ENCODE results near the gene TAF5L. TPM values are rescaled to one million over a fixed set of nuclear protein-coding genes. Genes with fewer than 3 reads are reported as not detected.
A peak's percentile ranks its signal among the peaks of the same experiment; 100 is the strongest.
"Not testable (repeated sequence)": the region's sequence is repeated elsewhere in the genome, so short reads cannot be mapped to it uniquely, and the experiment has no call there.

The TAF5L gene
- total RNA-seq, 2 donors from 2014 or later: 18.9 to 21.7 TPM

GRCh38 chr1:229570305-229570704 is 55.6 kb downstream of the TAF5L start:
- ATAC-seq (replicated peaks in 1 of 2): no peak
- Mint-ChIP-seq H3K4me1 (ENCODE audit: low read depth) (no peaks in the 10 kb centered on the region), H3K9me3 (no peaks in the 10 kb centered on the region), H3K27me3 (ENCODE audit: low read depth) (no peaks in the 10 kb centered on the region), H3K4me3 (no peak overlapping the region), H3K27ac (no peak overlapping the region), H3K36me3 (ENCODE audit: insufficient read depth in 2 of 2) (no peaks in the 10 kb centered on the region)
- no peak for DNase-seq

- Mint-ChIP-seq H3K4me1 (ENCODE audit: low read depth) (no peaks in the 10 kb centered on the region), H3K27me3 (ENCODE audit: low read depth) (no peaks in the 10 kb centered on the region), H3K4me3 (no peak overlapping the region), H3K27ac (no peak overlapping the region), H3K9me3 (no peaks in the 10 kb centered on the region), H3K36me3 (ENCODE audit: insufficient read depth in 2 of 2) (no peaks in the 10 kb centered on the region)
- DNase-seq: no peak
- ATAC-seq (replicated peaks in 1 of 2): no peak
Observed at GRCh38 chr1:229567109-229567868, 58.6 kb downstream of the TAF5L start.

DNA sequence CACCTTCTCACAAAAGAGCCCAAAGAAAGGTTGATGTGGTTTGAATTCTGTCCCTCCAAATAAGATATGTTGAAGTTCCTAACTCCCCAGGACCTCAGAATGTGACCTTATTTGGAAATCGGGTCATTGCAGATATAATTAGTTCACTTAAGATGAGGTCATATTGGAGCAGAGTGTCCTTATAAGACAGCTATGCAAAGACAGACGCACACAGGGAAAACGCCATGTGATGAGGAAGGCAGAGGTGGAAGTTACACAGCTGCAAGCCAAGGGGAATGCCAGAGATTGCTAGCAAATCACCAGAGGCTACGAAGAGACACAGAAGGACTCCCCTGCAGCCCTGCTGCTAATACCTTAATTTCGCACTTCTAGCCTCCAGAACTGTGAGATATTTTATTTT is 62.2 kb downstream of the TAF5L start:
- H3K9me3 Mint-ChIP-seq: no peaks in the 10 kb centered on the region
- peaks cover 13% of the 10 kb centered on the region for H3K4me1 Mint-ChIP-seq (ENCODE audit: low read depth)
- no peaks in the 10 kb centered on the region for H3K27me3 Mint-ChIP-seq (ENCODE audit: low read depth)
- no peak overlapping the region for H3K4me3 Mint-ChIP-seq
- ATAC-seq (replicated peaks in 1 of 2) (no peak), DNase-seq (no peak)
- H3K27ac Mint-ChIP-seq: no peak overlapping the region
- H3K36me3 Mint-ChIP-seq (ENCODE audit: insufficient read depth in 2 of 2): no peaks in the 10 kb centered on the region

GRCh38 chr1:229563241-229563640 is 62.7 kb downstream of the TAF5L start:
- H3K4me3 Mint-ChIP-seq: no peak overlapping the region
- H3K36me3 Mint-ChIP-seq (ENCODE audit: insufficient read depth in 2 of 2): no peaks in the 10 kb centered on the region
- H3K4me1 Mint-ChIP-seq (ENCODE audit: low read depth): peaks cover 13% of the 10 kb centered on the region
- DNase-seq (no peak), ATAC-seq (replicated peaks in 1 of 2) (no peak)
- H3K27me3 Mint-ChIP-seq (ENCODE audit: low read depth): no peaks in the 10 kb centered on the region
- H3K27ac Mint-ChIP-seq: no peak overlapping the region
- no peaks in the 10 kb centered on the region for H3K9me3 Mint-ChIP-seq

DNA sequence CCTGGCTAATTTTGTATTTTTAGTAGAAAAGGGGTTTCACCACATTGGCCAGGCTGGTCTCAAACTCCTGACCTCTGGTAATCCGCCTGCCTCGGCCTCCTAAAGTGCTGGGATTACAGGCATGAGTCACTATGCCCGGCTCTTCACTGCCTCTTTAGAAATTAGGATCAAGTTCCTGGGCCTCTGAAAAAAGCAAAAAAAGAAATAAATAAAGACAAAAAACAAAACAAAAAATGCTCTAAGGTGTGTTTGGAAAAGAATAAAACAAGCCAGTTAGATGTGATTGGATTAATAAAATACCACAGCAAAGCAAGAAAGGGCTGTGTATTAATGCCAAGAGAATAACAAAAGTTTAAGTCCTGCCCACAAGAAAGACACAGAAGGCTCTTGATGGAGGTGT is 63.2 kb downstream of the TAF5L start:
- no peaks in the 10 kb centered on the region for H3K27me3 Mint-ChIP-seq (ENCODE audit: low read depth)
- DNase-seq (no peak), ATAC-seq (replicated peaks in 1 of 2) (no peak)
- H3K27ac Mint-ChIP-seq: no peak overlapping the region
- peaks cover 13% of the 10 kb centered on the region for H3K4me1 Mint-ChIP-seq (ENCODE audit: low read depth)
- H3K4me3 Mint-ChIP-seq: no peak overlapping the region
- H3K9me3 Mint-ChIP-seq: no peaks in the 10 kb centered on the region
- no peaks in the 10 kb centered on the region for H3K36me3 Mint-ChIP-seq (ENCODE audit: insufficient read depth in 2 of 2)

- no peaks in the 10 kb centered on the region for H3K9me3 Mint-ChIP-seq
- H3K27me3 Mint-ChIP-seq (ENCODE audit: low read depth): no peaks in the 10 kb centered on the region
- peak overlapping the region in 1 of 2 donors; percentile 36 for H3K4me3 Mint-ChIP-seq
- peaks cover 26% of the 10 kb centered on the region for H3K4me1 Mint-ChIP-seq (ENCODE audit: low read depth)
- no peaks in the 10 kb centered on the region for H3K36me3 Mint-ChIP-seq (ENCODE audit: insufficient read depth in 2 of 2)
- no peak for ATAC-seq (replicated peaks in 1 of 2)
- no peak for DNase-seq
- H3K27ac Mint-ChIP-seq: no peak overlapping the region
Observed at GRCh38 chr1:229561141-229561540, 64.8 kb downstream of the TAF5L start.

- H3K4me1 Mint-ChIP-seq (ENCODE audit: low read depth): peaks cover 37% of the 10 kb centered on the region
- H3K36me3 Mint-ChIP-seq (ENCODE audit: insufficient read depth in 2 of 2); H3K27me3 Mint-ChIP-seq (ENCODE audit: low read depth); H3K27ac Mint-ChIP-seq; H3K9me3 Mint-ChIP-seq; H3K4me3 Mint-ChIP-seq; ATAC-seq (replicated peaks in 1 of 2); DNase-seq: not testable (repeated sequence)
Observed at GRCh38 chr1:229560124-229560523, 65.8 kb downstream of the TAF5L start.

DNA sequence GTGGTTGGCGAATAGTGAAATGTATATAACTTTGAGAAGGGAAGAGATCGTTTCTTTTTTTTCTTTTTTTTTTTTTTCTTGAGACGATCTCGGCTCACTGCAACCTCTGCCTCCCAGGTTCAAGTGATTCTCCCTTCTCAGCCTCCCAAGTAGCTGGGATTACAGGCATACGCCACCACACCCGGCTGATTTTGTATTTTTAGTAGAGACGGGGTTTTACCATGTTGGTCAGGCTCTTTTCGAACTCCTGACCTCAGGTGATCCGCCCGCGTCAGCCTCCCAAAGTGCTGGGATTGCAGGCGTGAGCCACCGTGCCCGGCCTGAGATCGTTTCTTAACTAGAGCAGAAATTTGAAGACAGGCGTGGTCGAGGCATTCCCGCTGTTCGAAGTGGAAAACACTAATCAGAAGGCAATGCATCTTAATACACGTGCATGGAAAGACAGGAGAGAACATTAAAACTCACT is 66.6 kb downstream of the TAF5L start:
- DNase-seq: peak in 1 of 2 donors; percentile 4
- not testable (repeated sequence) for H3K36me3 Mint-ChIP-seq (ENCODE audit: insufficient read depth in 2 of 2); H3K27me3 Mint-ChIP-seq (ENCODE audit: low read depth); H3K27ac Mint-ChIP-seq; ATAC-seq (replicated peaks in 1 of 2); H3K9me3 Mint-ChIP-seq
- H3K4me3 Mint-ChIP-seq: peak overlapping the region; percentile 94 to 97
- peaks cover 43% of the 10 kb centered on the region for H3K4me1 Mint-ChIP-seq (ENCODE audit: low read depth)

DNA sequence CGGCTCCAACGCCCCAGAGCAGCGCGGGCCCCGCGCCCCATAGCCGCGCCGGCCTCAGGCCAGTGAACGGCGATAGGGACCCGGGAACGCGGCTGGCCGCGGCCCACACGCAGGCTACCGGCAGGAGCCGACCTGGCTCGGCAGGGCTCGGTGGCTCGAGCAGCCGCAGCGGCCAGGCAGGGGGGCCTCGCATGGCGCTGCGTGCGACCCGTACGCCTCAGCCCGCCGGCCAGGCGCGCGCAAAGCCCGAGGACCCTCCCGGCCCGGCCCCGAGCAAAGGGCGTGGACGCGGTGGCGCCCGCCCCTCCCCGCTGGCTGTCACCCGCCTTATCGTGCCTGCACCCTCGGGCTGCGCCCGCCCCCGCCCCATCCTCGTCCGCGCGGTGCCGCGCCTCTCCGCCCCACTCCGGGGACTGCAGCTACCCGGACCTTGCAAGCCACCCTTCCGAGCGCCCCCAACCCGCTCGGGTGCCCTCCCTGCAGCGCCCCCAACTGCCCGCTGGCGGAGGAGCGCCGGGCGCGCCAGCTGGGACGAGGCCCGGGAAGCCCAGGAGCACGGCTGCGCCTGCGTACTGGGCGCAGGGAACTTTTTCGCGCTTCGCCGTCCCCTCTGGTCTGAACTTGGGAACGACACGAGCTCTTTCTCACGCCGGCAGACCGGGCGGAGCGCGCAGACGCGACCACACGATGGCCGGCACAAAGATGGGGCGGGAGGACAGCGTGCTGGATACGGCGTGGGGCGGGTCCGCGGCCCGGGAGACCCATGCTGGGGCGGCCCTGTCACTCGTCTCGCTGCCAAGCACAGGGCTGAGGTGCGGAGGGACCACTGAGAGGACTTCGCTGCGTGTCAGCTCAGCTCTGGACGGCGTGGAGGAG is 67.2 kb downstream of the TAF5L start, which contains the start of gene ABCB10:
ABCB10 (minus strand) TSS at position 248 of the 876 bp plus-strand sequence; CDS start at position 193, 55 bp downstream.
- H3K27ac Mint-ChIP-seq: peak within 1 kb of the TSS; percentile 80
- ATAC-seq (replicated peaks in 1 of 2) (peak; percentile 84 to 90), DNase-seq (peak; percentile 92)
- peak within 1 kb of the TSS; percentile 94 to 97 for H3K4me3 Mint-ChIP-seq
- H3K4me1 Mint-ChIP-seq (ENCODE audit: low read depth): peaks cover 43% of the 10 kb centered on the region
- H3K36me3 Mint-ChIP-seq (ENCODE audit: insufficient read depth in 2 of 2): peaks cover 0 to 2% of the 10 kb centered on the region in 2 donors
- H3K27me3 Mint-ChIP-seq (ENCODE audit: low read depth): no peaks in the 10 kb centered on the region
- no peaks in the 10 kb centered on the region for H3K9me3 Mint-ChIP-seq

- H3K27me3 Mint-ChIP-seq (ENCODE audit: low read depth): no peaks in the 10 kb centered on the region
- H3K27ac Mint-ChIP-seq: peak overlapping the region; percentile 80
- no peaks in the 10 kb centered on the region for H3K9me3 Mint-ChIP-seq
- H3K4me3 Mint-ChIP-seq: peak overlapping the region; percentile 87 to 92
- H3K4me1 Mint-ChIP-seq (ENCODE audit: low read depth): peaks cover 47% of the 10 kb centered on the region
- ATAC-seq (replicated peaks in 1 of 2): peak; percentile 38 to 39
- peaks cover 0 to 2% of the 10 kb centered on the region in 2 donors for H3K36me3 Mint-ChIP-seq (ENCODE audit: insufficient read depth in 2 of 2)
- DNase-seq: peak; percentile 52 to 61
Observed at GRCh38 chr1:229557913-229558414, 68.0 kb downstream of the TAF5L start.

- DNase-seq (peak; percentile 8 to 16), ATAC-seq (replicated peaks in 1 of 2) (no peak)
- Mint-ChIP-seq H3K27me3 (ENCODE audit: low read depth) (no peaks in the 10 kb centered on the region), H3K27ac (peak overlapping the region; percentile 80), H3K36me3 (ENCODE audit: insufficient read depth in 2 of 2) (peaks cover 0 to 2% of the 10 kb centered on the region in 2 donors), H3K4me1 (ENCODE audit: low read depth) (peaks cover 47% of the 10 kb centered on the region), H3K9me3 (no peaks in the 10 kb centered on the region), H3K4me3 (peak overlapping the region; percentile 87 to 92)
Observed at GRCh38 chr1:229557200-229557850, 68.6 kb downstream of the TAF5L start.

GRCh38 chr1:229554886-229555621 is 70.9 kb downstream of the TAF5L start:
- Mint-ChIP-seq H3K27me3 (ENCODE audit: low read depth) (no peaks in the 10 kb centered on the region), H3K9me3 (no peaks in the 10 kb centered on the region), H3K4me3 (no peak overlapping the region), H3K27ac (no peak overlapping the region), H3K4me1 (ENCODE audit: low read depth) (peaks cover 49% of the 10 kb centered on the region), H3K36me3 (ENCODE audit: insufficient read depth in 2 of 2) (peaks cover 0 to 2% of the 10 kb centered on the region in 2 donors)
- ATAC-seq (replicated peaks in 1 of 2) (no peak), DNase-seq (no peak)

Data from activated T-cell treated with anti-CD3 and anti-CD28 coated beads, Interleukin-2, amount 50 U/mL, for 72 hours (primary cell).